22Rv1 (cell line): ENCODE data around the gene PKD2.

Experiments used
- CTCF ChIP-seq: fragments of 450-650 bp; IDR thresholded peaks from 2 replicates; pipeline ENCODE4 v1.5.1; 2017; ENCODE audit warnings: mild to moderate bottlenecking
- ZFX ChIP-seq: fragments of 450-650 bp; IDR thresholded peaks from 2 replicates; pipeline ENCODE4 v1.6.1; 2017; ENCODE audit warnings: antibody characterized with exemption, borderline replicate concordance

DNA sequence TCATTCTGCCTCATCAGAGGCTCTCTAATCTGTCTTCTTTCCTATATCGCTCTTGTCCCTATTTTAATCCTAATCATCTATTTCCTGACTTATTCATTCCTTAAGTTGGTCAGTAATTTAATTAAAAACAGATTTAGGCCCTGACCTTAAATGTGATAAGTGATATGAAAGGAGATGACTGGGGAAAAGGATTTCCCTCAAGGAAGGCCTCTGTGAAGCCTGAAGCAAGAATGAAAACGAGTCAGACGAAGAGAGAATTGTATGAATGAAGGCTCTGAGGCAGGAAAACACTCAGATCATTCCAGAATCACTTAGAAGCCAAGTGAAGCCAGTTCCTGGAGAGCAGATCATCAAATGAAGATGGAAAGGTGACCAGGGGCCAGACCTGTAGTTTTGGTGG, 22.1 kb downstream of the PKD2 start:
- TF ChIP-seq CTCF (no peak), ZFX (no peak)
